Trophoblast cell (in vitro differentiated cells and primary cell): ENCODE results near the gene KLHL11.
A peak's percentile ranks its signal among the peaks of the same experiment; 100 is the strongest.

Experiments
- DNase-seq, 2 donors: peaks; one replicate each; pipeline ENCODE4 v3.0.0-alpha.2; 2016
- H2AFZ ChIP-seq: 2 replicates; pipeline ENCODE4 v1.6.1; 2013; ENCODE audit warnings: low read length, moderate library complexity, mild to moderate bottlenecking; ENCODE audit not compliant: insufficient read depth, poor library complexity
- H2AK5ac ChIP-seq: 2 replicates; pipeline ENCODE4 v1.6.1; 2013; ENCODE audit warnings: mild to moderate bottlenecking, low read length
- H2BK120ac ChIP-seq: 2 replicates; pipeline ENCODE4 v1.6.1; 2013; ENCODE audit warnings: low read length, mild to moderate bottlenecking, moderate library complexity; ENCODE audit not compliant: insufficient read depth, poor library complexity
- H2BK12ac ChIP-seq: 2 replicates; pipeline ENCODE4 v1.6.1; 2013; ENCODE audit warnings: mild to moderate bottlenecking, low read length, moderate library complexity
- H2BK5ac ChIP-seq: 2 replicates; pipeline ENCODE4 v1.6.1; 2013; ENCODE audit warnings: low read length, low read depth, moderate library complexity, mild to moderate bottlenecking; ENCODE audit not compliant: poor library complexity
- H3K14ac ChIP-seq: 2 replicates; pipeline ENCODE4 v1.6.1; 2013; ENCODE audit warnings: mild to moderate bottlenecking, low read length
- H3K18ac ChIP-seq: 2 replicates; pipeline ENCODE4 v1.6.1; 2013; ENCODE audit warnings: mild to moderate bottlenecking, low read length
- H3K23ac ChIP-seq: 2 replicates; pipeline ENCODE4 v1.6.1; 2013; ENCODE audit warnings: low read length
- H3K27ac ChIP-seq: 2 replicates; pipeline ENCODE4 v1.5.1; 2013; ENCODE audit warnings: low read depth, mild to moderate bottlenecking, inconsistent platforms, low read length, moderate library complexity
- H3K27me3 ChIP-seq: 2 replicates; pipeline ENCODE4 v1.6.1; 2013; ENCODE audit warnings: inconsistent platforms, mild to moderate bottlenecking, low read length, moderate library complexity; ENCODE audit not compliant: insufficient read depth
- H3K36me3 ChIP-seq, 2 experiments: 1 replicate in 1 of 2; 2 replicates in 1 of 2; pipeline ENCODE4 v1.6.1; 2013; ENCODE audit warnings: low read length in 2 of 2, mild to moderate bottlenecking in 2 of 2, moderate library complexity in 1 of 2; ENCODE audit not compliant: insufficient read depth in 2 of 2, control insufficient read depth in 1 of 2
- H3K4ac ChIP-seq: 2 replicates; pipeline ENCODE4 v1.6.1; 2013; ENCODE audit warnings: low read depth, mild to moderate bottlenecking, low read length, moderate library complexity
- H3K4me1 ChIP-seq, 2 experiments: 1 replicate in 1 of 2; 2 replicates in 1 of 2; pipeline ENCODE4 v1.6.1; 2013; ENCODE audit warnings: low read length in 2 of 2, mild to moderate bottlenecking in 2 of 2, moderate library complexity in 1 of 2; ENCODE audit not compliant: insufficient read depth in 2 of 2, control insufficient read depth in 1 of 2
- H3K4me2 ChIP-seq: 2 replicates; pipeline ENCODE4 v1.6.1; 2013; ENCODE audit warnings: inconsistent platforms, mild to moderate bottlenecking, low read length, moderate library complexity
- H3K4me3 ChIP-seq: 2 replicates; pipeline ENCODE4 v1.5.1; 2013; ENCODE audit warnings: mild to moderate bottlenecking, low read depth, low read length, inconsistent platforms
- H3K79me1 ChIP-seq: one replicate; pipeline ENCODE4 v1.6.1; 2013; ENCODE audit warnings: low read length
- H3K79me2 ChIP-seq: 2 replicates; pipeline ENCODE4 v1.6.1; 2013; ENCODE audit warnings: low read length, mild to moderate bottlenecking; ENCODE audit not compliant: control insufficient read depth, insufficient read depth, poor library complexity
- H3K9ac ChIP-seq: 2 replicates; pipeline ENCODE4 v1.6.1; 2013; ENCODE audit warnings: mild to moderate bottlenecking, low read length
- H3K9me3 ChIP-seq: 2 replicates; pipeline ENCODE4 v1.6.1; 2013; ENCODE audit warnings: low read depth, mild to moderate bottlenecking, control low read depth, inconsistent platforms, low read length; ENCODE audit not compliant: insufficient read depth
- H4K12ac ChIP-seq: 2 replicates; pipeline ENCODE4 v1.6.1; 2013; ENCODE audit warnings: low read depth, mild to moderate bottlenecking, low read length, moderate library complexity
- H4K8ac ChIP-seq: 2 replicates; pipeline ENCODE4 v1.6.1; 2013; ENCODE audit warnings: low read depth, mild to moderate bottlenecking, low read length, moderate library complexity
- H4K91ac ChIP-seq: one replicate; pipeline ENCODE4 v1.6.1; 2013; ENCODE audit warnings: low read depth, mild to moderate bottlenecking, low read length, moderate library complexity
- WGBS: extraction: QIAGEN DNeasy Blood & Tissue Kit; methylation state at CpG from one replicate; pipeline ENCODE4 v1.1.7; 2013; ENCODE audit warnings: missing lambda C conversion rate; ENCODE audit not compliant: insufficient read length, insufficient coverage; ENCODE audit errors: extremely low coverage; 5-methylcytosine and 5-hydroxymethylcytosine counted together

KLHL11 gene

DNA sequence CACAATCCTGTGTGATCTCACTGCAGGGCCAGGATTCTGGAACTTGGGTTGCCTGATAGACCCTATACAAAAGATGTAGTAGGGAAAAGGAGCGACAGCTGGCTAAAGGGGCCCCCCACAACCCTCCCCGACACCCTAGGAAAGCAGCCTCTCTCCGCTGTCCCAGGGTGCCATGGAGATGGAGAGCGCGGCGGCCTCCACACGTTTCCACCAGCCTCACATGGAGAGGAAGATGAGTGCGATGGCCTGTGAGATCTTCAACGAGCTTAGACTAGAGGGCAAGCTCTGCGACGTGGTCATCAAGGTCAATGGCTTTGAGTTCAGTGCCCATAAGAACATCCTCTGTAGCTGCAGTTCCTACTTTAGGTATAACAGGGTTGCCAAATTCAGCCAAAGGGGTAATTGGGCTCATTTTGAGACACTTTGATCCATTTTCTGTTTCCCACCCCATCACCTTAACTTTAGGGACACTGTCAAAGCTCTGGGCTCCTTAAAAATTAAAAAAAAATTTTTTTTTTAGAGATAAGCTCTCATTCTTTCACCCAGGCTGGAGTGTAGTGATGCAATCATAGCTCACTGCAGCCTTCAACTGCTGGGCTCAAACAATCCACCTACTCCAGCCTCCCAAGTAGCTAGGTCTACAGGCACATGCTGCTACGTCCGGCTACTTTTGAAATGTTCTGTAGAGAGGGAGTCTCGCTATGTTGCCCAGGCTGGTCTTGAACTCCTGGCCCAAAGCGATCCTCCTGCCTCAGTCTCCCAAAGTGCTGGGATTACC is 27.3 kb downstream of the KLHL11 start, which contains the start of gene KLHL10:
Gene KLHL10, plus strand, starts transcription at position 65 of the 778 bp plus-strand sequence. Its CDS starts 108 bp downstream, at position 173.
- Histone ChIP-seq H3K36me3 (no peaks in the 10 kb centered on the region), H3K79me2 (peaks cover 4% of the 10 kb centered on the region), H2BK120ac (no peak within 1 kb of the TSS), H4K91ac (no peak within 1 kb of the TSS), H3K14ac (no peak within 1 kb of the TSS), H4K8ac (no peak within 1 kb of the TSS), H2BK5ac (no peak within 1 kb of the TSS), H3K27me3 (no peaks in the 10 kb centered on the region), H3K9me3 (peaks cover 2% of the 10 kb centered on the region), H2AK5ac (no peak within 1 kb of the TSS), H2AFZ (peak within 1 kb of the TSS; percentile 83), H3K4me2 (no peak within 1 kb of the TSS), H3K4me3 (no peak within 1 kb of the TSS), H2BK12ac (no peak within 1 kb of the TSS), H3K79me1 (peaks cover 5% of the 10 kb centered on the region), H3K9ac (no peak within 1 kb of the TSS), H3K4me1 (peaks cover 4 to 5% of the 10 kb centered on the region in 2 experiments), H3K27ac (no peak within 1 kb of the TSS), H3K23ac (no peak within 1 kb of the TSS), H4K12ac (no peak within 1 kb of the TSS), H3K18ac (no peak within 1 kb of the TSS), H3K4ac (no peak within 1 kb of the TSS)
- DNase-seq, result no peak
- WGBS, result no CpG with 5 or more reads among the region's 15 CpGs

DNA sequence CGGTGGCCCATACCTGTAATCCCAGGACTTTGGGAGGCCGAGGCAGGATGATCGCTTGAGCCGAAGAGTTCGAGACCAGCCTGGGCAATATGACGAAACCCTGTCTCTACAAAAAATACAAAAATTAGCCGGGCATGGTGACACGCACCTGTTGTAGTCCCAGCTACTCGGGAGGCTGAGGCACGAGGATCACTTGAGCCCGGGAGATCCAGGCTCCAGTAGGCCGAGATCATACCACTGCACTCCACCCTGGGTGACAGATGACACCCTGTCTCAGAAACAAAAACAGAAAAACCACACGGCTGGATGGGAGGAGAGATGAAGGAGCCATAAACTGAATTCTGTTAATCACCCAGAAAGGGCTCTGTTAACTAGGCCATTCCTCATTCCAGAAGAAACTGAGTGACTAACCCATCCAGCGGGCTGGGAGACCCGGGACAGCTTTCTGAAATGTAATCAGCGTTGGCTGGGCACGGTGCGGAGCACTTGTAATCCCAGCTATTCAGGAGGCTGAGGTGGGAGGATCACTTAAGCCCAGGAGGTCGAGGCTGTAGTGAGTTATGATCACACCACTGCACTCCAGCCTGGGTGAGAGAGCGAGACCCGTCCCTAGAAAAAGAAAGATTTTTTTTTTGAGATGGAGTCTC is 28.6 kb downstream of the KLHL11 start:
- H3K9ac ChIP-seq, result no peak overlapping the region
- no peak overlapping the region for H2BK5ac ChIP-seq
- H3K4me3 ChIP-seq, result peak overlapping the region; percentile 50
- peak overlapping the region; percentile 51 for H4K12ac ChIP-seq
- no peak overlapping the region for H3K23ac ChIP-seq
- H3K79me2 ChIP-seq, result peaks cover 4% of the 10 kb centered on the region
- peaks cover 2 to 5% of the 10 kb centered on the region in 2 experiments for H3K36me3 ChIP-seq
- H4K8ac ChIP-seq, result peak overlapping the region; percentile 80
- H4K91ac ChIP-seq, result no peak overlapping the region
- peak in 1 of 2 donors; percentile 59 for DNase-seq
- H3K14ac ChIP-seq, result no peak overlapping the region
- WGBS, result no CpG with 5 or more reads among the region's 21 CpGs
- H3K4me1 ChIP-seq, result peaks cover 4 to 5% of the 10 kb centered on the region in 2 experiments
- H3K27me3 ChIP-seq, result no peaks in the 10 kb centered on the region
- H3K18ac ChIP-seq, result no peak overlapping the region
- H3K27ac ChIP-seq, result no peak overlapping the region
- peaks cover 2% of the 10 kb centered on the region for H3K9me3 ChIP-seq
- H3K79me1 ChIP-seq, result peaks cover 5% of the 10 kb centered on the region
- no peak overlapping the region for H2AK5ac ChIP-seq
- no peak overlapping the region for H2BK12ac ChIP-seq
- H2BK120ac ChIP-seq, result no peak overlapping the region
- no peak overlapping the region for H3K4ac ChIP-seq
- peak overlapping the region; percentile 91 for H3K4me2 ChIP-seq
- H2AFZ ChIP-seq, result peak overlapping the region; percentile 83

DNA sequence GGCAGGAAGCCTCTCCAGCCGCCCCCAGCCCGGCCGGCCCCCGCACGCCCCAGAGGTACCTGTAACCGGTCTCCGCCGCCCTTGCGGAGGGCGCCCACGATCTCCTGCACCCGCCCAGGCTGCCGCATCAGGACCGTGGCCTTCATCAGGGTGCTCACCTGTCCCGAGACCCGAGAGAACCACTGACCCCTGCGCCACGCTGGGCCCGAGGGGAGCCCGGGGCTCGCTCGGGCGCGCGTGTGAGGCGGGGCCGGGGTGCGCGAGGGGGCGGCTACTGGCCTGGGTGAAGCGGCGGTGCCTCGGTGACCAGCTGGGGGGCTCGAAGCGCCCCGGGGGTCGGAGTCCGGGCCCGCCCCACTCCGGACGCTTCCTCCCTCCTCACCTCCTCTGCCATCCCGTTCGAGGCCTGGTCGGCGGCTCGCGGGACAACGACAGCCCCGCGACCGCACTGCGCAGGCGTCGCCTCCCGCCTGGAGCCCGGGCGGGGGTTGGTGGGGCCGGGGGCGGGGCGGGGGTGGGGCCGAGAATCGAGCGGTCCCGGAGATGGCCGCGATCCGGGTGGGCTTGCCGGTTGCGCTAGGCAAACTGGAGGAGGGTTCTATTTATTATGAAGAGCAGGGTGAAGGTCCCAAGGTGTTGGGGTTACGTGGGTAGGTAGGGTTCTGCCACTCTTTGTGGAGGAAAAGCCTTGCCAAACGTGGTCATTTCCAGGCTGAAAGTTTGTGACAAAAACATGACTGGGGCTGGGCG is 29.2 kb downstream of the KLHL11 start, which contains the start of gene NT5C3B:
Gene NT5C3B, minus strand, starts transcription at position 433 of the 750 bp plus-strand sequence. Its CDS starts 39 bp downstream, at position 394.
- Histone ChIP-seq H2AFZ (peak within 1 kb of the TSS; percentile 83), H3K23ac (no peak within 1 kb of the TSS), H2BK120ac (peak within 1 kb of the TSS; percentile 83), H3K4me2 (peak within 1 kb of the TSS; percentile 91), H3K9ac (peak within 1 kb of the TSS; percentile 79), H3K18ac (peak within 1 kb of the TSS; percentile 91), H2BK12ac (peak within 1 kb of the TSS; percentile 74), H3K27me3 (no peaks in the 10 kb centered on the region), H3K9me3 (peaks cover 2% of the 10 kb centered on the region), H3K4me1 (peaks cover 4 to 5% of the 10 kb centered on the region in 2 experiments), H3K27ac (no peak within 1 kb of the TSS), H4K8ac (peak within 1 kb of the TSS; percentile 80), H3K4ac (peak within 1 kb of the TSS; percentile 18), H3K79me2 (peaks cover 4% of the 10 kb centered on the region), H2AK5ac (peak within 1 kb of the TSS; percentile 7), H3K14ac (peak within 1 kb of the TSS; percentile 94), H2BK5ac (peak within 1 kb of the TSS; percentile 55), H4K91ac (peak within 1 kb of the TSS; percentile 50), H3K36me3 (peaks cover 6 to 11% of the 10 kb centered on the region in 2 experiments), H3K79me1 (peaks cover 5% of the 10 kb centered on the region), H3K4me3 (peak within 1 kb of the TSS; percentile 83), H4K12ac (peak within 1 kb of the TSS; percentile 91)
- peak; percentile 35 to 65 for DNase-seq
- no CpG with 5 or more reads among the region's 72 CpGs for WGBS

DNA sequence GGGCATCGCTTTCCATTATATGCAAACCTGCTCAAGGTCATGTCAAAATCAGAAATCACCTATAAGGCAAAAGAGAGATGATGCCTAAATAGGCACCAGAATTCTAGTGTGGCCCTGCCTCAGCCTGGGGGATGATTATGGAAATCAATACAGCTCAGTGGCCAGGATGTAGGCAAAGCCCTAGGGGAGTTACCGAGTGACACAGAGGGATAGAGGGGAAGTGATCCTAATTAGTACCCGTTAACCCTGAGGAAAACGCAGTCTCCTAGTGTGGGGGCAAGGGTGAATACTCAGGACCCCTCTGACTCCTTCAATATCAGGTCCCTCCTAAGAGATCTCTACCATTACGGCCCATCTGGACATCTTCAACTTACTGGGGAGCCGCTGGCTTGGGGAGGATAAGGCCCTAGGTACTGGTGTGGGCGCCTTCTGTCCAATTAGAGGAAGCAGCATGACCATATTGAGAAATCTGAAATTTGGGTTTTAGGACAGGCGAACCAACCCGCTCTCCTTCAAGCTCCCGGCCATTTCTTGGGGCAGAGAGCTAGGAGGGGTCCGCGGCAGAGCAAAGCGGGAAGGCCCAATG is 29.9 kb downstream of the KLHL11 start:
- DNase-seq, result no peak
- H3K9me3 ChIP-seq, result peaks cover 2% of the 10 kb centered on the region
- H4K91ac ChIP-seq, result peak overlapping the region; percentile 50
- no peak overlapping the region for H2BK5ac ChIP-seq
- H4K8ac ChIP-seq, result peak overlapping the region; percentile 75
- no peak overlapping the region for H2BK12ac ChIP-seq
- peaks cover 4% of the 10 kb centered on the region for H3K79me2 ChIP-seq
- peaks cover 5% of the 10 kb centered on the region for H3K79me1 ChIP-seq
- H3K23ac ChIP-seq, result no peak overlapping the region
- peak overlapping the region; percentile 83 for H2BK120ac ChIP-seq
- H2AK5ac ChIP-seq, result peak overlapping the region; percentile 7
- WGBS, result no CpG with 5 or more reads among the region's 13 CpGs
- no peak overlapping the region for H3K9ac ChIP-seq
- peak overlapping the region; percentile 91 for H3K18ac ChIP-seq
- peak overlapping the region; percentile 94 for H3K14ac ChIP-seq
- no peak overlapping the region for H3K27ac ChIP-seq
- peaks cover 4 to 5% of the 10 kb centered on the region in 2 experiments for H3K4me1 ChIP-seq
- no peaks in the 10 kb centered on the region for H3K27me3 ChIP-seq
- peak overlapping the region; percentile 83 for H3K4me3 ChIP-seq
- H2AFZ ChIP-seq, result peak overlapping the region; percentile 41
- H3K4ac ChIP-seq, result peak overlapping the region; percentile 18
- peak overlapping the region; percentile 91 for H3K4me2 ChIP-seq
- peak overlapping the region; percentile 91 for H4K12ac ChIP-seq
- H3K36me3 ChIP-seq, result peaks cover 6 to 11% of the 10 kb centered on the region in 2 experiments
